ENCODE data around the gene METTL25B. TPM values are rescaled to one million over a fixed set of nuclear protein-coding genes. Genes with fewer than 3 reads are reported as not detected.
A peak's percentile ranks its signal among the peaks of the same experiment; 100 is the strongest.

The METTL25B gene
- total RNA-seq, 4 donors from 2014 or later = 33.8 to 95.2 (median 64.9) TPM

- peaks cover 7 to 42% (median 22%) of the 10 kb centered on the region in 4 donors for H3K4me1 ChIP-seq
Measured at GRCh38 chr1:156706657-156707416, 21.4 kb upstream of the METTL25B start.

GRCh38 chr1:156707417-156708217, 20.7 kb upstream of the METTL25B start:
- TF ChIP-seq POLR2A (IDR thresholded peaks at IDR 0.05) (no peak), CTCF (IDR thresholded peaks at IDR 0.05) (no peak)
- H3K9me3 ChIP-seq = no peaks in the 10 kb centered on the region
- no peaks in the 10 kb centered on the region for H3K27me3 ChIP-seq
- H3K4me1 ChIP-seq = peaks cover 7 to 42% (median 22%) of the 10 kb centered on the region in 4 donors
- no peak overlapping the region for H3K27ac ChIP-seq
- no peaks in the 10 kb centered on the region for H3K36me3 ChIP-seq
- no peak overlapping the region for H3K4me3 ChIP-seq
- DNase-seq = no peak

More at GRCh38 chr1:156706657-156707416, 21.4 kb upstream of the METTL25B start:
- no peaks in the 10 kb centered on the region for H3K27me3 ChIP-seq
- no peaks in the 10 kb centered on the region for H3K36me3 ChIP-seq
- peak overlapping the region in 3 of 4 donors; percentile 5 to 67 (median 59) for H3K27ac ChIP-seq
- TF ChIP-seq POLR2A (IDR thresholded peaks at IDR 0.05) (no peak), CTCF (IDR thresholded peaks at IDR 0.05) (no peak)
- peak overlapping the region; percentile 30 to 56 (median 45) for H3K4me3 ChIP-seq
- no peaks in the 10 kb centered on the region for H3K9me3 ChIP-seq
- DNase-seq = peak in 1 of 3 donors; percentile 61

GRCh38 chr1:156708218-156708661, 20.0 kb upstream of the METTL25B start:
- Histone ChIP-seq H3K27ac (no peak overlapping the region), H3K4me1 (peaks cover 7 to 42% (median 22%) of the 10 kb centered on the region in 4 donors)
- TF ChIP-seq CTCF (IDR thresholded peaks at IDR 0.05) = no peak
- no peak for TF ChIP-seq POLR2A (IDR thresholded peaks at IDR 0.05)

GRCh38 chr1:156709031-156709430, 19.2 kb upstream of the METTL25B start:
- Histone ChIP-seq H3K36me3 (no peaks in the 10 kb centered on the region), H3K4me3 (no peak overlapping the region), H3K27ac (no peak overlapping the region), H3K27me3 (no peaks in the 10 kb centered on the region), H3K4me1 (peaks cover 7 to 42% (median 22%) of the 10 kb centered on the region in 4 donors), H3K9me3 (no peaks in the 10 kb centered on the region)
- DNase-seq = no peak
- TF ChIP-seq CTCF (IDR thresholded peaks at IDR 0.05) = no peak
- TF ChIP-seq POLR2A (IDR thresholded peaks at IDR 0.05) = no peak

More at GRCh38 chr1:156708218-156708661, 20.0 kb upstream of the METTL25B start:
- H3K27me3 ChIP-seq = no peaks in the 10 kb centered on the region
- no peak for DNase-seq
- H3K36me3 ChIP-seq = no peaks in the 10 kb centered on the region
- H3K9me3 ChIP-seq = no peaks in the 10 kb centered on the region
- H3K4me3 ChIP-seq = no peak overlapping the region

GRCh38 chr1:156709757-156710489, 18.3 kb upstream of the METTL25B start:
- H3K27me3 ChIP-seq = no peaks in the 10 kb centered on the region
- H3K9me3 ChIP-seq = no peaks in the 10 kb centered on the region
- DNase-seq = no peak
- no peak overlapping the region for H3K4me3 ChIP-seq
- H3K4me1 ChIP-seq = peaks cover 7 to 37% (median 16%) of the 10 kb centered on the region in 4 donors
- TF ChIP-seq POLR2A (IDR thresholded peaks at IDR 0.05) (no peak), CTCF (IDR thresholded peaks at IDR 0.05) (no peak)
- no peak overlapping the region for H3K27ac ChIP-seq
- no peaks in the 10 kb centered on the region for H3K36me3 ChIP-seq
